ENCODE measurements around the gene TIE1.

GRCh38 chr1:43282220-43283195 lies 18.3 kb upstream of the TIE1 start:
- TF ChIP-seq ZBTB2 (IDR thresholded peaks at IDR 0.05), result no peak
- no peak for TF ChIP-seq NFYB (IDR thresholded peaks at IDR 0.05; ENCODE audit: extremely low read depth, insufficient read length)
- TF ChIP-seq NR3C1 (CRISPR knock-in tag; IDR thresholded peaks at IDR 0.05), result no peak
- TF ChIP-seq ELF2 (CRISPR knock-in tag; IDR thresholded peaks at IDR 0.05), result no peak
